OCI-LY7 (cell line): Measurements from ENCODE around the gene NCKAP1. TPM values are rescaled to one million over a fixed set of nuclear protein-coding genes. Genes with fewer than 3 reads are reported as not detected.

Source experiments
- BruUV-seq: library from RNA; stranded (reverse); fragments of 400-500 nt; replicated peaks from 2 replicates; lab custom pipeline; 2021; lab: Mats Ljungman, UMichigan
- CTCF ChIA-PET: fragments of 300-600 bp; sonication (Branson Sonifier 250); formaldehyde crosslinking; loops from one replicate; lab custom pipeline; 2022; ENCODE audit warnings: antibody characterized with exemption; ENCODE audit not compliant: unreplicated experiment; lab: Charles Lee
- POLR2A ChIA-PET: fragments of 300-600 bp; sonication (Branson Sonifier 250); formaldehyde crosslinking; loops from one replicate; lab custom pipeline; 2022; ENCODE audit warnings: antibody characterized with exemption; lab: Charles Lee
- DNase-seq: peaks from one replicate; pipeline ENCODE4 v3.0.0-alpha.2; 2015; ENCODE audit warnings: low spot score
- H2AFZ ChIP-seq: fragments of 200-600 bp; sonication (generic), shearing (Covaris generic); 2 replicates; pipeline ENCODE4 v1.6.1; 2014; ENCODE audit warnings: mild to moderate bottlenecking, antibody characterized with exemption, low read length, moderate library complexity
- H3K27ac ChIP-seq: fragments of 200-600 bp; sonication (generic); 2 replicates; pipeline ENCODE4 v1.5.1; 2014; ENCODE audit warnings: mixed run types, low read depth, mild to moderate bottlenecking, moderate library complexity, low read length, inconsistent platforms; ENCODE audit not compliant: poor library complexity, severe bottlenecking
- H3K36me3 ChIP-seq: fragments of 200-600 bp; sonication (generic); 2 replicates; pipeline ENCODE4 v1.6.1; 2014; ENCODE audit warnings: mild to moderate bottlenecking, antibody characterized with exemption, low read length, moderate library complexity, mixed read lengths; ENCODE audit not compliant: insufficient read depth
- H3K4me1 ChIP-seq: fragments of 200-600 bp; sonication (generic); 2 replicates; pipeline ENCODE4 v1.5.1; 2014; ENCODE audit warnings: mild to moderate bottlenecking, low read length; ENCODE audit not compliant: insufficient read depth, poor library complexity, severe bottlenecking
- H3K4me2 ChIP-seq: fragments of 200-600 bp; sonication (generic); 2 replicates; pipeline ENCODE4 v1.6.1; 2014; ENCODE audit warnings: mild to moderate bottlenecking, low read length
- H3K4me3 ChIP-seq: fragments of 200-600 bp; sonication (generic); 2 replicates; pipeline ENCODE4 v1.5.1; 2014; ENCODE audit warnings: mild to moderate bottlenecking, low read depth, low read length; ENCODE audit not compliant: poor library complexity, severe bottlenecking
- H3K79me2 ChIP-seq: fragments of 200-600 bp; sonication (generic); 2 replicates; pipeline ENCODE4 v1.6.1; 2016; ENCODE audit warnings: low read depth, mild to moderate bottlenecking, low read length, moderate library complexity, mixed read lengths; ENCODE audit not compliant: insufficient read depth
- H3K9me2 ChIP-seq: fragments of 200-600 bp; sonication (generic); 2 replicates; pipeline ENCODE4 v1.6.1; 2016; ENCODE audit warnings: mild to moderate bottlenecking, low read length, mixed read lengths; ENCODE audit not compliant: insufficient read depth
- H3K9me3 ChIP-seq: fragments of 200-600 bp; sonication (generic); 2 replicates; pipeline ENCODE4 v1.6.1; 2014; ENCODE audit warnings: mild to moderate bottlenecking, mixed run types, low read length, mixed read lengths
- H4K20me1 ChIP-seq: fragments of 200-600 bp; sonication (generic); 2 replicates; pipeline ENCODE4 v1.6.1; 2014; ENCODE audit warnings: mild to moderate bottlenecking, antibody characterized with exemption, low read length, moderate library complexity, mixed read lengths; ENCODE audit not compliant: insufficient read depth
- EZH2phosphoT487 ChIP-seq: fragments of 200-600 bp; sonication (generic); IDR thresholded peaks from 2 replicates; pipeline ENCODE4 v1.6.1; 2018; ENCODE audit warnings: low read depth, borderline replicate concordance, mild to moderate bottlenecking, mixed run types, antibody characterized with exemption, low read length, moderate library complexity, mixed read lengths
- intact Hi-C: fragments of 100-400 bp; cut with micrococcal nuclease; formaldehyde crosslinking; loops from one replicate; pipeline ENCODE4 v1.10.0; 2022; ENCODE audit not compliant: unreplicated experiment
- total RNA-seq, 2 experiments: library from RNA; depleted of rRNA in 1 of 2; stranded (reverse); fragments of >200 nt in 1 of 2; shearing (Covaris generic) in 1 of 2; gene quantifications; 2 replicates each; pipeline ENCODE4 v1.2.3, GENCODE V29; 2014 to 2022
- TF ChIP-seq, protein P1 (sequence below): fragments of 200-600 bp; sonication (generic); conservative IDR thresholded peaks from 2 replicates; pipeline ENCODE4 v1.5.1; 2014; ENCODE audit warnings: mild to moderate bottlenecking, antibody characterized with exemption, low read length, moderate library complexity, mixed read lengths

Gene NCKAP1
- total RNA-seq, 2 experiments from 2014 or later: 0.06 to 0.55 TPM

DNA sequence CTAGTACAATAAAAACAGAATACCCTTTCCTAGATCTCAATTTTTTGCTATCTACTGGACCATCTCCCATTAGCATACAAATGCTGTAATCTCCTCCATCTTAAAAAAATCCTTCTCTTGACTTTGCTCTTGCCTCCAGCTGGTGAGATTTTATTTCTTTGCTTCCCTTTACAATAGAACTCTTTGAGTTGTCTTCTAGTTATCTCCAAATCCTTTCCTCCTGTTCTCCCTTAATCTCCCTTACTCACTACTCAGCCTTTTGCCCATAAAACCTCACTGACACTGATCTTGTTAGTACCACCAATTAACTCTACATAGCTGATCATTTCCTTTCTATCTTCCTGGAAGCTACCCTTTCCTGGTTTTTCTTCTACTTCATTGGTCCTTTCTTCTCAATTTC, 108.3 kb downstream of the NCKAP1 start:
- Histone ChIP-seq H3K4me1 (peaks cover 3% of the 10 kb centered on the region), H3K27ac (no peak overlapping the region), H3K4me3 (no peak overlapping the region), H3K9me2 (no peaks in the 10 kb centered on the region), H3K9me3 (no peaks in the 10 kb centered on the region), H4K20me1 (no peaks in the 10 kb centered on the region), H3K36me3 (no peaks in the 10 kb centered on the region), H2AFZ (peak overlapping the region; percentile 41; the same call in 1 of the 2 replicates), H3K4me2 (no peak overlapping the region), H3K79me2 (no peaks in the 10 kb centered on the region)
- TF ChIP-seq, protein P1, sequence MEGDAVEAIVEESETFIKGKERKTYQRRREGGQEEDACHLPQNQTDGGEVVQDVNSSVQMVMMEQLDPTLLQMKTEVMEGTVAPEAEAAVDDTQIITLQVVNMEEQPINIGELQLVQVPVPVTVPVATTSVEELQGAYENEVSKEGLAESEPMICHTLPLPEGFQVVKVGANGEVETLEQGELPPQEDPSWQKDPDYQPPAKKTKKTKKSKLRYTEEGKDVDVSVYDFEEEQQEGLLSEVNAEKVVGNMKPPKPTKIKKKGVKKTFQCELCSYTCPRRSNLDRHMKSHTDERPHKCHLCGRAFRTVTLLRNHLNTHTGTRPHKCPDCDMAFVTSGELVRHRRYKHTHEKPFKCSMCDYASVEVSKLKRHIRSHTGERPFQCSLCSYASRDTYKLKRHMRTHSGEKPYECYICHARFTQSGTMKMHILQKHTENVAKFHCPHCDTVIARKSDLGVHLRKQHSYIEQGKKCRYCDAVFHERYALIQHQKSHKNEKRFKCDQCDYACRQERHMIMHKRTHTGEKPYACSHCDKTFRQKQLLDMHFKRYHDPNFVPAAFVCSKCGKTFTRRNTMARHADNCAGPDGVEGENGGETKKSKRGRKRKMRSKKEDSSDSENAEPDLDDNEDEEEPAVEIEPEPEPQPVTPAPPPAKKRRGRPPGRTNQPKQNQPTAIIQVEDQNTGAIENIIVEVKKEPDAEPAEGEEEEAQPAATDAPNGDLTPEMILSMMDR: no peak
- TF ChIP-seq EZH2phosphoT487: no peak
- POLR2A ChIA-PET: interaction anchor here (1.1 to 2.1 kb wide), 4 partner anchors 9 to 38 kb away, joined by 3 to 7 read pairs (median 3); no protein-coding TSS in a partner anchor
- CTCF ChIA-PET: no interaction called here
- intact Hi-C loops: no loop called here
- BruUV-seq: no TSS peak
- DNase-seq: no peak

DNA sequence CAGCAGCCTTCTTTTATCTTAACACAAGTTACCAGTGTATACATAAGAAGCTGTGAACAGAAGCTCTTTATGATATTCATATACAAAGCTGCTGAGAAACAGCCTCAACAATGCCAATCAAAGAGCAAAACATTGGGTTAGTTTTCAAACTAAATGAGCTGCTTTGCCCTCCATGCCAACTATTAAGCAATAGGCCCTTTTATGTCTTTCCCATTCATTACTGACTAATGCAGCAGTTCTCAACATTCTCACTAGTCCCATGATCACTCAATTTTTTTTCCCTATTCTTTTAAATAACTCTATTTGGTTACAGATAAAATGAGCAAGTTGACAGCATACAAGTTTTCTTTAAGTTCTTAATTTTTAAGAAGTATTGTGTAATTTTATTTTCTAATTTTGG, 114.0 kb downstream of the NCKAP1 start:
- TF ChIP-seq EZH2phosphoT487: no peak
- TF ChIP-seq, protein P1: no peak
- POLR2A ChIA-PET: no interaction called here
- H2AFZ ChIP-seq: peak overlapping the region; percentile 37; the same call in 1 of the 2 replicates

DNA sequence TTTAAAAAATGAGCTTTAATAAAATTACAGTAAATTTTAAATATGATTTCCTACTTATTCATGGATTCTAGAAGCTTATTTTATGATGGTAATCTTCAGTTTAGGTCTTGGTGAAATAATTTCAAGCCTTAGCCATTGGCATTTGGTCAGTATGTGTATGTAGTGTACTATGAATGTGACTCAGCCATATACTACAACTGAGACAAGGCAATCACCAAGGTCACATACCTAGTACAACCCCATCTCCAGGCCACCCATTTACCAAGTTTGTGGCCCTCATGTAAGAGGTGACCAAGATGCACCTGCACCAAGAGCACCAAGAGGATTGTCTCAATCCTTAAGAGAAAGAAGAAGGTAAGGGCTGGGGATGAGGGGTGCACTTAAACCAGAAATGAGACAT, 117.0 kb downstream of the NCKAP1 start:
- CTCF ChIA-PET: no interaction called here
- no peaks in the 10 kb centered on the region for H3K36me3 ChIP-seq
- peak overlapping the region; percentile 47; the same call in 1 of the 2 replicates for H3K4me2 ChIP-seq
- H3K4me1 ChIP-seq: peaks cover 14% of the 10 kb centered on the region
- no peaks in the 10 kb centered on the region for H4K20me1 ChIP-seq
- H3K9me2 ChIP-seq: no peaks in the 10 kb centered on the region
- H3K4me3 ChIP-seq: no peak overlapping the region
- no peak overlapping the region for H3K27ac ChIP-seq
- BruUV-seq: no TSS peak
- H2AFZ ChIP-seq: peak overlapping the region; percentile 88
- no peaks in the 10 kb centered on the region for H3K79me2 ChIP-seq
- TF ChIP-seq, protein P1: no peak
- no peak for TF ChIP-seq EZH2phosphoT487
- DNase-seq: no peak
- H3K9me3 ChIP-seq: no peaks in the 10 kb centered on the region
- POLR2A ChIA-PET: interaction anchor here (0.6 to 0.9 kb wide), 4 partner anchors 9 to 259 kb away, joined by 3 to 4 read pairs (median 4); no protein-coding TSS in a partner anchor
- intact Hi-C loops: no loop called here

More for the DNA sequence above, 114.0 kb downstream of the NCKAP1 start:
- no peaks in the 10 kb centered on the region for H3K9me2 ChIP-seq
- H3K27ac ChIP-seq: no peak overlapping the region
- H3K79me2 ChIP-seq: no peaks in the 10 kb centered on the region
- peaks cover 14% of the 10 kb centered on the region for H3K4me1 ChIP-seq
- no TSS peak for BruUV-seq
- no peaks in the 10 kb centered on the region for H3K36me3 ChIP-seq
- no peak for DNase-seq
- H3K9me3 ChIP-seq: no peaks in the 10 kb centered on the region
- H4K20me1 ChIP-seq: no peaks in the 10 kb centered on the region
- H3K4me2 ChIP-seq: no peak overlapping the region
- no peak overlapping the region for H3K4me3 ChIP-seq
- CTCF ChIA-PET: no interaction called here
- intact Hi-C loops: no loop called here
